NB4 (cell line): Measurements from ENCODE around the gene RAC3.

ENCODE experiments used
- POLR2A ChIP-seq: IDR thresholded peaks from 2 replicates; pipeline ENCODE4 v1.6.1; 2011; ENCODE audit warnings: mild to moderate bottlenecking; ENCODE audit not compliant: insufficient read length; ENCODE audit errors: extremely low read depth
- TF ChIP-seq, protein P1 (sequence below): IDR thresholded peaks from one replicate; pipeline ENCODE4 v1.5.1; 2012; ENCODE audit warnings: low read depth, low read length
- TF ChIP-seq, protein P2 (sequence below): IDR thresholded peaks from 2 replicates; pipeline ENCODE4 v1.6.1; 2011; ENCODE audit warnings: low read depth, low read length

- TF ChIP-seq, protein P1, sequence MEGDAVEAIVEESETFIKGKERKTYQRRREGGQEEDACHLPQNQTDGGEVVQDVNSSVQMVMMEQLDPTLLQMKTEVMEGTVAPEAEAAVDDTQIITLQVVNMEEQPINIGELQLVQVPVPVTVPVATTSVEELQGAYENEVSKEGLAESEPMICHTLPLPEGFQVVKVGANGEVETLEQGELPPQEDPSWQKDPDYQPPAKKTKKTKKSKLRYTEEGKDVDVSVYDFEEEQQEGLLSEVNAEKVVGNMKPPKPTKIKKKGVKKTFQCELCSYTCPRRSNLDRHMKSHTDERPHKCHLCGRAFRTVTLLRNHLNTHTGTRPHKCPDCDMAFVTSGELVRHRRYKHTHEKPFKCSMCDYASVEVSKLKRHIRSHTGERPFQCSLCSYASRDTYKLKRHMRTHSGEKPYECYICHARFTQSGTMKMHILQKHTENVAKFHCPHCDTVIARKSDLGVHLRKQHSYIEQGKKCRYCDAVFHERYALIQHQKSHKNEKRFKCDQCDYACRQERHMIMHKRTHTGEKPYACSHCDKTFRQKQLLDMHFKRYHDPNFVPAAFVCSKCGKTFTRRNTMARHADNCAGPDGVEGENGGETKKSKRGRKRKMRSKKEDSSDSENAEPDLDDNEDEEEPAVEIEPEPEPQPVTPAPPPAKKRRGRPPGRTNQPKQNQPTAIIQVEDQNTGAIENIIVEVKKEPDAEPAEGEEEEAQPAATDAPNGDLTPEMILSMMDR, result no peak
- TF ChIP-seq, protein P2, sequence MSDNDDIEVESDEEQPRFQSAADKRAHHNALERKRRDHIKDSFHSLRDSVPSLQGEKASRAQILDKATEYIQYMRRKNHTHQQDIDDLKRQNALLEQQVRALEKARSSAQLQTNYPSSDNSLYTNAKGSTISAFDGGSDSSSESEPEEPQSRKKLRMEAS, result no peak
- no peak for TF ChIP-seq POLR2A
Observed at GRCh38 chr17:82049521-82049971, 18.1 kb downstream of the RAC3 start.
